Measurements from ENCODE around the gene ANO10.

ANO10 gene

DNA sequence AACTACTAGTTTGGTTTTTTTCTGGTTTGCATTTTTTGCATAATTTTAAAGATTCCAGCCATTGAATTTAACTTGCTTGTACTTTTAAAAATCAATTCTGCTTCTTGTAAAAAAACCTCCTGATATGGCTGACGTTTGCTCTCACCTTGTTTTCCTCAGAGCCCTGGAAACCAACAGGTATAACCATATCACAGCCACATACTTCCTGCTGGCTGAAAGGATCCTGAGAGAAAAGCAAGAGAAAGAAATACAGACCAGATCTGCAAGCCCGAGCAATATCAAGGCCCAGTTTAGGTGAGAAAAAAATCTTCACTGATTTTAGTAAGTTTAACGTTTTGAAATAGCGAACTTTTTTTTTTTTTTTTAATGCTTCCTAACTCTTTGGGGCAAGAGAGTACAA is 278.6 kb downstream of the ANO10 start:
- DNase-seq, result no peak

- DNase-seq, result no peak
Measured at GRCh38 chr3:43341788-43342187, 280.0 kb downstream of the ANO10 start.

DNA sequence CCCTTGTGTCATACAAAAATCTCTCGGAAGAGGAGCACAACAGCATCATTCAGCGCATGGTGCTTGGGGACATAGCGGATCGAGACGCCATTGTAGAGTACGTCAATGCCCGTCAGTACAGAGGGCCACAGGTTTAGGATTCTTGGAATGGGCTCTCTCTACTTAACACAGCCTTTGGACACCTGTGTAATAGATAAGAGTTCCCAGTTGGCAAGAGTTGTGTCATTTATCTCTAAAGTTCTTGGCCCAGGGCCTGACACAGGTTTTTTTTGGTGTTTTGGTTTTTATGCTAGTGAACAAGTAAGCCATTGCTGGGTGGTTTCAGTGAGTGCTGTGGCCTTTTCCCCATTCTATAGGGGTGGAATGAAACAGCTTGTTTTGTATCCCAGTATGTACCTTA is 281.4 kb downstream of the ANO10 start:
- DNase-seq, result no peak

DNA sequence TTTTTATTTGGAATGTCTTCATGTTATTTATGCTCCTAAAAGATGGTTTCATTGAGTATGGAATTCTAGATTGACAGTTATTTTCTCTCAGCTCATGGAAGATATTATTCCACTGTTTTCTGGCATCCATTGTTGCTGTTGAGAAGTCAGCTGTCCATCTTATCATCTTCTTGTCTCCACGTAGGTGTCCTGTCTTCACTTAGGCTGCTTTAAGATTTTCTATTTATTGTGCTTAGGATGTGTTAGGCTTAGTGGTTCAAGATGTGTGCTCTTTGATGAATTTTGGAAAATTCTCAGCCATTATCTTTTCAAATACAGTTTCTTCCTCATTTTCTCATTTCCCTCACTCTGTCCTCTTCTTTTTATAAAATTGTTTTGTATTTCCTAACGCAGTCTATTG is 283.5 kb downstream of the ANO10 start:
- DNase-seq, result no peak

GRCh38 chr3:43335799-43336198 is 286.0 kb downstream of the ANO10 start:
- no peak for DNase-seq

- DNase-seq, result no peak
Measured at GRCh38 chr3:43334976-43335375, 286.8 kb downstream of the ANO10 start.

DNA sequence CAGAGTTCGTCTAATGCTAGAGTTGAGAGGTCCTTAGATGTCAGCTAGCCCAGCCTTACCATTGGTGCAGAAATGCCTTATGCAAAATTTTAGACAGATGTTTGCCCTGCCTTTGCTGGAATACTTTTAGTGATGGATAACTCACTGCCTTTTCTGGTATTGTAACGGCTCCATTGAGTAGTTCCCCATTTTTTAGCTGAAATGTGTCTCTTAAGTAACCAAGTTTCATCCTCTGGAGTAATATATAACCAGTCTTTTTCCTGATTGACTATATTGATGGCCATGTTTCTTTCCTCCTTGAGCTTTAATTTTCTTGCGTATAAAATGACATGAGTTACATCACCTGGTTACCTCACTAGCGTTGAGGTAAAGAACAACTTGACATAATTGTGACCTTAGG is 290.4 kb downstream of the ANO10 start:
- DNase-seq, result no peak

- DNase-seq, result no peak
Measured at GRCh38 chr3:43330981-43331380, 290.8 kb downstream of the ANO10 start.

DNA sequence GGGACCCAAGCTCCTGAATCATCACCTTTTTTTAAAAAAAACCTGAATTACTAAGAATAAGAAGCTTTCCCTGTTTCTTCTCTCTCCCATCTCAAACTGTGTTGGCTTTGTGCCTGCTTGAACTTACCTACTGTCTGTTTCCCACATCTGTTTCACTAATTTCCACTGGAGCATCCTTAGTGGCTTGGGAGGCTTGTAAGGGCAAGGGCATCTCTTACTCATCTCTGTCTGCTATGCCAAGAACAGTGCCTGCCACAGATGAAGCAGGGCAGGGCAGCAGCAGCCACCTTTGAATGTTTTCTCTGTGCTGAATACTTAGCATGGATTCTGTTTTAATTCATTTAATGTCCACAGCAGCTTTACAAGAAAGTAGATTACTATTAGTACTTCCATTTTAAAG is 293.2 kb downstream of the ANO10 start:
- DNase-seq, result no peak

GRCh38 chr3:43327582-43327979 is 294.2 kb downstream of the ANO10 start:
- no peak for DNase-seq

- DNase-seq, result no peak
Measured at GRCh38 chr3:43326891-43327581, 294.8 kb downstream of the ANO10 start.

DNA sequence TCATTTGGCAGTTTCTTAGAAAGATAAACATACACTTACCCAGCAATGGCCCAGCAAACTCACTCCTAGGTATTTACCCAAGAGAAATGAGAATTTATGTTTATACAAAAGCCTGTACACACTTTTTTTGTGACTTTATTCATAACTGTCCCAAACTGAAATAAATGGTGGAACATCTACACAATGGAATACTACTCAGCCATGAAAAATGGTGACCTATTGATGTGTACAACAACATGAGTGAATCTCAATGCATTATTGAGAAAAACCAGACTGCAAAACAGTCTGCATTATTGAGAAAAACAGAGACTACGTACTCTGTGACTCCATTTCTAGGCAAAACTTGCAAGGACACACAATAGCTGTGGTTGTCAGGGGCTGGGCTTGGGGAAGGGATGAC is 298.3 kb downstream of the ANO10 start:
- DNase-seq, result no peak

- no peak for DNase-seq
Measured at GRCh38 chr3:43320288-43320687, 301.5 kb downstream of the ANO10 start.

GRCh38 chr3:43319794-43320193 is 302.0 kb downstream of the ANO10 start:
- DNase-seq, result no peak

GRCh38 chr3:43319376-43319775 is 302.4 kb downstream of the ANO10 start:
- DNase-seq, result peak; percentile 19

DNA sequence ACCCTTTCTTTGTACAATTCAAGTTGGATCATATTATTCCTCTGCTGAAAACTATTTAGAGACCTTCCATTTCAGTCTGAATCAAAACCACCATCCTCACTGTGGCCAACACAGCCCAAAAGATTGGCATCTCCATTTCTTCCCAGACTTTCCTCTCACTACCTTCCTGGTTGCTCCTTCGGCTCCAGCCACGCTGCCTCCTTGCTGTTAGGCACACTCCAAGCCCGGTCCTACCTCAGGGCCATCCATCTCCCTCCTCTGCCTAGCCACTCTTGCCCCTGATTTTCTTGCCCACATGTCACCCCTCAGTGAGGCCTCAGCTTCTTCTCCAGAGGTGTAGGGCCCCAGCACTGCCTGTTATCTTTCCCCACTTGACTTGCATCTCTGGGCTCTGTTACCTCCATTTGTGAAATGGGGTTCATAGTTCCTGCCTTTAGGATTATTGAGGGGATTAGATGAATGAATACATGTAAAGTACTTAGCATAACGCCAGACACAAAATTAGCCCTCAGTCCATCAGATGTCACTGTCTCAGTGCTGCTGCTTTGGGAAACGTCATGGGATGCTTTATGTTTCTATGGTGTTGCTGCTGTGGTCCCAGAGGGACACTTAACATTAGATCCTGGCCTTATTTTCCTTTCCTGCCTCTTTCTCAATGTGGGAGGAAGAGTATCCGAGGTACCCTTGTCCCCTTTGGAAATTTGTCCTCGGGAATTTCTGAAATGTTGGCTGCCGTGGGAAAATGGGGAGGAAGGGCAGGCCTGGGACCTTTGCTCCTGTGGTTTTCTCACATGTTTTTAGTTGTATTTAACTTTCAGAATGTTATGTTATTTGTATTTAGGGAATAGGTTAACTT is 304.1 kb downstream of the ANO10 start:
- no peak for DNase-seq

DNA sequence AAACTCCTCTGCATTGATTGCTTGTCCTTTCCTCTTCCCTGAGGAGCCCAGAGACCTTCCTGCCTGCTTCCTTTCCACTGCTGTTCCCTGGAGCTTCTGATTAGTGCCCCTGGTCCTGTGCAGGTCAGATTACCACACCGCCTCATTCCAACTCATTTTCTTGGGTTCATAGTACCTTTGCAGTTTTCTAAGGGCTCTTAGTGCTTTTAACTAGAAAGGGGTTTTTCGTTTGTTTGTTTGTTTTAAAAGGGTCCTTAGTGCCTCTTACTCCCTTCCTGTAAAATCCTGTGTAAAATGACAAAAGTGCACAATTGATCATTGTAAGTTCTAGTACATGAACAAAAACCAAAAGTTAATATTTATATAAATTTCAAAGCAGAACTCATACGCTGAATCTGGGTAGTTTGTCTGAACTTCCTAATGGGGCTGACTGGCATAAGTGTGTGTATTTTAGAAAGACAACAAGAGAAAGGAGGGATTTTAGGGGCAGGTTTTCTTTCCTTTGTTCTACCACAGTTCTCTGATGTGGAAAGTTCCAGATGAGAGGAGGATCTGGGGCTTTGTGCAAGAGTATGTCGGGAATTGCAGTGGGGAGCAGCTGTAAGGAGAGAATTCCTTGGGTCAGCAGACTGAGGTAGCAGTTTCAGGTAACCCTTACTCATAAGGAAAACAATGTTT is 304.9 kb downstream of the ANO10 start:
- no peak for DNase-seq

Data from NCI-H524 treated with DMSO at 0.1 percent for 48 hours (cell line).